ENCODE data around the gene RIBC2.

DNA sequence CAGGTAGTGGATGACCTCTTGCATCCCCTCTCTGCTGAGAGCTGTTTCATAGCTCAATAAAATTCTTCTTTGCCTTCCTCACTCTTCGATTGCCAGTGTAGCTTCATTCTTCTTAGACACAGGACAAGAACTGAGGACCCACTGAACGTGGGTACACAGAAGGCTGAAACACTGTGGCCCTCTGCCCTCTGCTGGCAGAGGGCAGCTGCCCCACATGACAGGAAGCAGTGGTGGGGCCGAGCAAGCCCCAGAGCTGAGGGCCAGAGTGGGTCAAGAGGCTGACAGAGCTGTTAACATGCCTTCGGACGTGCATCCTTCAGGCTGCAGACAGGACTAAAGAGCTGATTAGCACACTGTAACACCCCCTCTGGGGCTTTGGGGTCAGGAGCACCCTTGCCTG is 15.7 kb upstream of the RIBC2 start:
- no peak for TF ChIP-seq TARDBP (IDR thresholded peaks at IDR 0.05)
- TF ChIP-seq POLR2G (IDR thresholded peaks at IDR 0.05; ENCODE audit: low read depth, low read length): no peak
- TF ChIP-seq, protein P1, sequence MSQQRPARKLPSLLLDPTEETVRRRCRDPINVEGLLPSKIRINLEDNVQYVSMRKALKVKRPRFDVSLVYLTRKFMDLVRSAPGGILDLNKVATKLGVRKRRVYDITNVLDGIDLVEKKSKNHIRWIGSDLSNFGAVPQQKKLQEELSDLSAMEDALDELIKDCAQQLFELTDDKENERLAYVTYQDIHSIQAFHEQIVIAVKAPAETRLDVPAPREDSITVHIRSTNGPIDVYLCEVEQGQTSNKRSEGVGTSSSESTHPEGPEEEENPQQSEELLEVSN (IDR thresholded peaks at IDR 0.05; ENCODE audit: borderline replicate concordance in 1 of 2, extremely low read depth in 1 of 2, insufficient read depth in 1 of 2, insufficient read length in 1 of 2, low read depth in 1 of 2, low read length in 1 of 2, poor library complexity in 1 of 2, severe bottlenecking in 1 of 2): no peak
- TF ChIP-seq ZBTB17 (CRISPR knock-in tag; IDR thresholded peaks at IDR 0.05): no peak
- TF ChIP-seq, protein P2, sequence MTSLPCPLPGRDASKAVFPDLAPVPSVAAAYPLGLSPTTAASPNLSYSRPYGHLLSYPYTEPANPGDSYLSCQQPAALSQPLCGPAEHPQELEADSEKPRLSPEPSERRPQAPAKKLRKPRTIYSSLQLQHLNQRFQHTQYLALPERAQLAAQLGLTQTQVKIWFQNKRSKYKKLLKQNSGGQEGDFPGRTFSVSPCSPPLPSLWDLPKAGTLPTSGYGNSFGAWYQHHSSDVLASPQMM (CRISPR knock-in tag; IDR thresholded peaks at IDR 0.05): no peak
- TF ChIP-seq MAZ (CRISPR knock-in tag; conservative IDR thresholded peaks at IDR 0.05 in 1 of 2, IDR thresholded peaks at IDR 0.05 in 1 of 2): no peak
- TF ChIP-seq NFYB (IDR thresholded peaks at IDR 0.05; ENCODE audit: extremely low read depth, insufficient read length): no peak
- TF ChIP-seq CBX5 (IDR thresholded peaks at IDR 0.05; ENCODE audit: borderline replicate concordance, low read depth): no peak
- TF ChIP-seq TRIM28 (IDR thresholded peaks at IDR 0.05): no peak
- TF ChIP-seq NFIX (CRISPR knock-in tag; IDR thresholded peaks at IDR 0.05; ENCODE audit: low read depth): no peak
- TF ChIP-seq, protein P3, sequence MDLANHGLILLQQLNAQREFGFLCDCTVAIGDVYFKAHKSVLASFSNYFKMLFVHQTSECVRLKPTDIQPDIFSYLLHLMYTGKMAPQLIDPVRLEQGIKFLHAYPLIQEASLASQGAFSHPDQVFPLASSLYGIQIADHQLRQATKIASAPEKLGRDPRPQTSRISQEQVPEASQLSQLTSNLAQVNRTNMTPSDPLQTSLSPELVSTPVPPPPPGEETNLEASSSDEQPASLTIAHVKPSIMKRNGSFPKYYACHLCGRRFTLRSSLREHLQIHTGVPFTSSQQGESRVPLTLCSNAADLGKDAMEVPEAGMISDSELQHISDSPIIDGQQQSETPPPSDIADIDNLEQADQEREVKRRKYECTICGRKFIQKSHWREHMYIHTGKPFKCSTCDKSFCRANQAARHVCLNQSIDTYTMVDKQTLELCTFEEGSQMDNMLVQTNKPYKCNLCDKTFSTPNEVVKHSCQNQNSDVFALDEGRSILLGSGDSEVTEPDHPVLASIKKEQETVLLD (IDR thresholded peaks at IDR 0.05): no peak
- TF ChIP-seq, protein P4, sequence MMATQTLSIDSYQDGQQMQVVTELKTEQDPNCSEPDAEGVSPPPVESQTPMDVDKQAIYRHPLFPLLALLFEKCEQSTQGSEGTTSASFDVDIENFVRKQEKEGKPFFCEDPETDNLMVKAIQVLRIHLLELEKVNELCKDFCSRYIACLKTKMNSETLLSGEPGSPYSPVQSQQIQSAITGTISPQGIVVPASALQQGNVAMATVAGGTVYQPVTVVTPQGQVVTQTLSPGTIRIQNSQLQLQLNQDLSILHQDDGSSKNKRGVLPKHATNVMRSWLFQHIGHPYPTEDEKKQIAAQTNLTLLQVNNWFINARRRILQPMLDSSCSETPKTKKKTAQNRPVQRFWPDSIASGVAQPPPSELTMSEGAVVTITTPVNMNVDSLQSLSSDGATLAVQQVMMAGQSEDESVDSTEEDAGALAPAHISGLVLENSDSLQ (IDR thresholded peaks at IDR 0.05): no peak
- TF ChIP-seq CREB1 (IDR thresholded peaks at IDR 0.05): no peak
- no peak for TF ChIP-seq CREB1 (CRISPR knock-in tag; IDR thresholded peaks at IDR 0.05)
- no peak for TF ChIP-seq EGR1 (conservative IDR thresholded peaks at IDR 0.05)
